Right lobe of liver (tissue), 4 donors: ENCODE results near the gene ATAD3C.

ENCODE experiments used
- POLR2A ChIP-seq: fragments of 450-650 bp; IDR thresholded peaks from one replicate; pipeline ENCODE4 v1.6.1; 2017; ENCODE audit warnings: antibody characterized with exemption, mild to moderate bottlenecking
- TF ChIP-seq, protein P1 (sequence below), 4 donors: fragments of 200-600 bp in 3 of 4; fragments of 450-650 bp in 1 of 4; IDR thresholded peaks; one replicate each; pipeline versions ENCODE4 v1.5.1 to v1.8.0; 2016 to 2022; ENCODE audit warnings: antibody characterized with exemption in 4 of 4, mild to moderate bottlenecking in 2 of 4
- donor health status: DM: no; HTN: no; CAD: no.
- donor health status: DM: no; HTN: no; CAD: no.
- donor health status: DM: no; HTN: yes; CAD: no.

- TF ChIP-seq, protein P1, sequence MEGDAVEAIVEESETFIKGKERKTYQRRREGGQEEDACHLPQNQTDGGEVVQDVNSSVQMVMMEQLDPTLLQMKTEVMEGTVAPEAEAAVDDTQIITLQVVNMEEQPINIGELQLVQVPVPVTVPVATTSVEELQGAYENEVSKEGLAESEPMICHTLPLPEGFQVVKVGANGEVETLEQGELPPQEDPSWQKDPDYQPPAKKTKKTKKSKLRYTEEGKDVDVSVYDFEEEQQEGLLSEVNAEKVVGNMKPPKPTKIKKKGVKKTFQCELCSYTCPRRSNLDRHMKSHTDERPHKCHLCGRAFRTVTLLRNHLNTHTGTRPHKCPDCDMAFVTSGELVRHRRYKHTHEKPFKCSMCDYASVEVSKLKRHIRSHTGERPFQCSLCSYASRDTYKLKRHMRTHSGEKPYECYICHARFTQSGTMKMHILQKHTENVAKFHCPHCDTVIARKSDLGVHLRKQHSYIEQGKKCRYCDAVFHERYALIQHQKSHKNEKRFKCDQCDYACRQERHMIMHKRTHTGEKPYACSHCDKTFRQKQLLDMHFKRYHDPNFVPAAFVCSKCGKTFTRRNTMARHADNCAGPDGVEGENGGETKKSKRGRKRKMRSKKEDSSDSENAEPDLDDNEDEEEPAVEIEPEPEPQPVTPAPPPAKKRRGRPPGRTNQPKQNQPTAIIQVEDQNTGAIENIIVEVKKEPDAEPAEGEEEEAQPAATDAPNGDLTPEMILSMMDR (IDR thresholded peaks at IDR 0.05) = no peak
- TF ChIP-seq POLR2A = peak; percentile 82
Measured at GRCh38 chr1:1406821-1407635, 42.5 kb upstream of the ATAD3C start, which contains the start of gene MRPL20.
